GM23338 (cell line): ENCODE data around the gene BARX2. TPM values are rescaled to one million over a fixed set of nuclear protein-coding genes. Genes with fewer than 3 reads are reported as not detected.

Experiments used
- ATAC-seq: fragments of 200-7000 bp; cut with Tn5 transposase; 3 replicates; pipeline ENCODE4 v1.9.1; 2020
- DNase-seq: peaks from one replicate; pipeline ENCODE4 v3.0.0-alpha.2; 2015; ENCODE audit warnings: low spot score
- H2AFZ ChIP-seq: fragments of 200-600 bp; sonication (generic); 2 replicates; pipeline ENCODE4 v1.8.0; 2016; ENCODE audit warnings: antibody characterized with exemption, mild to moderate bottlenecking, moderate library complexity
- H3F3A ChIP-seq: fragments of 200-600 bp; sonication (generic); replicated peaks from 2 replicates; pipeline ENCODE4 v1.8.0; 2017; ENCODE audit warnings: antibody characterized with exemption, mixed run types, low read depth
- H3K27ac ChIP-seq: fragments of 200-600 bp; sonication (generic); 2 replicates; pipeline ENCODE4 v1.6.1; 2016; ENCODE audit warnings: low read depth
- H3K27me3 ChIP-seq: fragments of 200-600 bp; sonication (generic); 2 replicates; pipeline ENCODE4 v1.8.0; 2016; ENCODE audit warnings: mild to moderate bottlenecking, mixed run types, moderate library complexity; ENCODE audit not compliant: insufficient read depth
- H3K36me3 ChIP-seq: fragments of 200-600 bp; sonication (generic); 2 replicates; pipeline ENCODE4 v1.8.0; 2016; ENCODE audit warnings: mild to moderate bottlenecking; ENCODE audit not compliant: insufficient read depth
- H3K4me1 ChIP-seq: fragments of 200-600 bp; sonication (generic); 2 replicates; pipeline ENCODE4 v1.8.0; 2016; ENCODE audit warnings: mild to moderate bottlenecking, moderate library complexity; ENCODE audit not compliant: insufficient read depth
- H3K4me2 ChIP-seq: fragments of 200-600 bp; sonication (generic); 2 replicates; pipeline ENCODE4 v1.7.1; 2017; ENCODE audit warnings: mixed run types
- H3K4me3 ChIP-seq: fragments of 200-600 bp; sonication (generic); 2 replicates; pipeline ENCODE4 v1.6.1; 2016; ENCODE audit warnings: mixed run types
- H3K79me2 ChIP-seq: fragments of 200-600 bp; sonication (generic); replicated peaks from 2 replicates; pipeline ENCODE4 v1.8.0; 2017; ENCODE audit warnings: mild to moderate bottlenecking; ENCODE audit not compliant: insufficient read depth
- H3K9me2 ChIP-seq: fragments of 200-600 bp; sonication (generic); 2 replicates; pipeline ENCODE4 v1.8.0; 2017; ENCODE audit not compliant: insufficient read depth
- H4K20me1 ChIP-seq: fragments of 200-600 bp; sonication (generic); replicated peaks from 2 replicates; pipeline ENCODE4 v1.8.0; 2017; ENCODE audit warnings: mild to moderate bottlenecking; ENCODE audit not compliant: insufficient read depth
- H3K27ac Mint-ChIP-seq: 2 replicates; pipeline ENCODE4 v1.8.0; 2020; ENCODE audit warnings: inconsistent platforms, mild to moderate bottlenecking, moderate library complexity, mixed read lengths
- H3K27me3 Mint-ChIP-seq: 3 replicates; pipeline ENCODE4 v1.8.0; 2022; ENCODE audit warnings: low read depth, mild to moderate bottlenecking, moderate library complexity, mixed read lengths, inconsistent platforms; ENCODE audit not compliant: insufficient read depth, poor library complexity
- H3K36me3 Mint-ChIP-seq: 3 replicates; pipeline ENCODE4 v1.8.0; 2021; ENCODE audit warnings: low read depth, mild to moderate bottlenecking, inconsistent platforms, moderate library complexity, mixed read lengths
- H3K4me1 Mint-ChIP-seq: 3 replicates; pipeline ENCODE4 v1.8.0; 2020; ENCODE audit warnings: mild to moderate bottlenecking, inconsistent platforms, mixed read lengths
- H3K4me3 Mint-ChIP-seq: 3 replicates; pipeline ENCODE4 v1.8.0; 2021; ENCODE audit warnings: moderate library complexity, mild to moderate bottlenecking, inconsistent platforms, mixed read lengths
- H3K9me3 Mint-ChIP-seq: 3 replicates; pipeline ENCODE4 v1.8.0; 2020; ENCODE audit warnings: moderate library complexity, mild to moderate bottlenecking, inconsistent platforms, mixed read lengths
- CTCF ChIP-seq, 2 experiments: fragments of 200-600 bp in 1 of 2; sonication (generic) in 1 of 2; conservative IDR thresholded peaks; 2 replicates each; pipeline versions ENCODE4 v1.5.1 to v1.6.1; 2016 to 2017; ENCODE audit warnings: antibody characterized with exemption in 2 of 2, low read depth in 2 of 2, mild to moderate bottlenecking in 2 of 2, moderate library complexity in 1 of 2
- EZH2 ChIP-seq: fragments of 200-600 bp; sonication (generic); IDR thresholded peaks from one replicate; pipeline ENCODE4 v1.8.0; 2017; ENCODE audit warnings: antibody characterized with exemption, mild to moderate bottlenecking, low read depth; ENCODE audit not compliant: unreplicated experiment
- EZH2phosphoT487 ChIP-seq: fragments of 200-600 bp; sonication (generic); IDR thresholded peaks from one replicate; pipeline ENCODE4 v1.8.1; 2018; ENCODE audit warnings: antibody characterized with exemption; ENCODE audit not compliant: unreplicated experiment
- POLR2AphosphoS5 ChIP-seq: IDR thresholded peaks from 2 replicates; pipeline ENCODE4 v1.6.1; 2016; ENCODE audit warnings: antibody characterized with exemption, low read depth
- STAT1 ChIP-seq: IDR thresholded peaks from one replicate; pipeline ENCODE4 v1.6.1; 2016; ENCODE audit warnings: antibody characterized with exemption; ENCODE audit not compliant: unreplicated experiment
- ZNF331 ChIP-seq: fragments of 250-450 bp; sonication (Bioruptor Pico); IDR thresholded peaks from 2 replicates; pipeline ENCODE4 v1.5.0; 2020; ENCODE audit warnings: low read depth, mild to moderate bottlenecking, moderate library complexity
- ZNF462 ChIP-seq: fragments of 250-450 bp; sonication (Bioruptor Pico); IDR thresholded peaks from 2 replicates; pipeline ENCODE4 v1.5.0; 2020; ENCODE audit warnings: mild to moderate bottlenecking, moderate library complexity
- polyA plus RNA-seq: library from polyadenylated mRNA; unstranded; fragments of >200 nt; fragmentation: Nextera tagmentation; extraction: Ambion mirVana; gene quantifications from 2 replicates; pipeline ENCODE4 v1.2.1, GENCODE V29; 2016
- total RNA-seq: library from RNA; depleted of rRNA; stranded (reverse); fragments of >200 nt; shearing (Covaris generic); gene quantifications from 2 replicates; pipeline ENCODE4 v1.2.3, GENCODE V29; 2014

BARX2 gene
- total and polyA plus RNA-seq, 2 experiments from 2014 or later = not detected

GRCh38 chr11:129416080-129416820 is 40.6 kb downstream of the BARX2 start (continued):
- TF ChIP-seq ZNF462 (CRISPR knock-in tag) = no peak
- TF ChIP-seq STAT1 = no peak
- no peak for TF ChIP-seq CTCF (conservative IDR thresholded peaks at IDR 0.05; ENCODE audit: low read depth in 2 of 2)
- TF ChIP-seq EZH2 = no peak
- no peak for TF ChIP-seq ZNF331 (CRISPR knock-in tag)

GRCh38 chr11:129417458-129417857 is 41.8 kb downstream of the BARX2 start:
- Histone ChIP-seq H3K4me3 (no peak overlapping the region), H3F3A (no peaks in the 10 kb centered on the region), H2AFZ (no peak overlapping the region), H3K79me2 (no peaks in the 10 kb centered on the region), H3K9me2 (no peaks in the 10 kb centered on the region), H3K27ac (no peak overlapping the region), H3K4me2 (no peak overlapping the region), H3K4me1 (no peaks in the 10 kb centered on the region), H3K27me3 (no peaks in the 10 kb centered on the region), H3K36me3 (no peaks in the 10 kb centered on the region), H4K20me1 (no peaks in the 10 kb centered on the region)
- no peaks in the 10 kb centered on the region for H3K36me3 Mint-ChIP-seq
- no peaks in the 10 kb centered on the region for H3K9me3 Mint-ChIP-seq
- no peak overlapping the region for H3K27ac Mint-ChIP-seq
- DNase-seq = no peak
- H3K27me3 Mint-ChIP-seq = peaks cover 2% of the 10 kb centered on the region
- H3K4me3 Mint-ChIP-seq = no peak overlapping the region
- H3K4me1 Mint-ChIP-seq = no peaks in the 10 kb centered on the region
- no peak for ATAC-seq
- no peak for TF ChIP-seq ZNF462 (CRISPR knock-in tag)
- no peak for TF ChIP-seq EZH2phosphoT487
- TF ChIP-seq POLR2AphosphoS5 = no peak
